GM12878 (cell line): ENCODE data around the gene AIMP2. TPM values are rescaled to one million over a fixed set of nuclear protein-coding genes. Genes with fewer than 3 reads are reported as not detected.
"Not testable (repeated sequence)": the region's sequence is repeated elsewhere in the genome, so short reads cannot be mapped to it uniquely, and the experiment has no call there.

Source experiments
- ATAC-seq: fragments of 200-7000 bp; cut with Tn5 transposase; 3 replicates; pipeline ENCODE4 v1.9.1; 2020; ENCODE audit warnings: mild to moderate bottlenecking, moderate library complexity
- BruUV-seq: library from RNA; stranded (reverse); fragments of 400-500 nt; replicated peaks from 2 replicates; lab custom pipeline; 2021; lab: Mats Ljungman, UMichigan
- CTCF ChIA-PET: fragments of 300-600 bp; sonication (Branson Sonifier 250); formaldehyde crosslinking; extraction: SDS; loops from one replicate; lab custom pipeline; 2021; ENCODE audit warnings: inconsistent platforms; lab: Yijun Ruan, JAX
- POLR2A ChIA-PET: fragments of 350-600 bp; formaldehyde crosslinking; extraction: SDS; loops from one replicate; lab custom pipeline; 2021; ENCODE audit warnings: inconsistent platforms; lab: Charles Lee
- RAD21 ChIA-PET: fragments of 300-600 bp; sonication (Branson Sonifier 250); formaldehyde crosslinking; loops from one replicate; lab custom pipeline; 2023; ENCODE audit warnings: antibody characterized with exemption; ENCODE audit not compliant: unreplicated experiment; lab: Charles Lee
- SMC1A ChIA-PET: fragments of 300-600 bp; sonication (Branson Sonifier 250); formaldehyde crosslinking; loops from one replicate; lab custom pipeline; 2023; ENCODE audit not compliant: unreplicated experiment, uncharacterized antibody; lab: Charles Lee
- DNase-seq: peaks from one replicate; pipeline ENCODE4 v3.0.0-alpha.2; 2011; ENCODE audit warnings: low read depth, low spot score
- FAIRE-seq: peaks from 3 replicates; lab custom pipeline; 2011; peaks lifted over from hg19 to GRCh38; lab: Jason Lieb, UNC
- H2AFZ ChIP-seq: 2 replicates; pipeline ENCODE4 v1.6.0; 2011; ENCODE audit warnings: low read depth, low read length, control low read depth; ENCODE audit not compliant: control insufficient read depth
- H3K27ac ChIP-seq: 2 replicates; pipeline ENCODE4 v1.5.1; 2011; ENCODE audit warnings: control low read depth; ENCODE audit not compliant: control insufficient read depth, insufficient read depth
- H3K27me3 ChIP-seq, 2 experiments: replicated peaks in 1 of 2; 2 replicates each; pipeline versions ENCODE4 v1.6.0 to v1.6.1; 2011; ENCODE audit warnings: low read length in 1 of 2; ENCODE audit not compliant: control insufficient read depth in 2 of 2, insufficient read depth in 2 of 2
- H3K36me3 ChIP-seq, 2 experiments: 2 replicates each; pipeline ENCODE4 v1.5.1; 2011; ENCODE audit warnings: low read length in 1 of 2; ENCODE audit not compliant: control insufficient read depth in 2 of 2, insufficient read depth in 2 of 2
- H3K4me1 ChIP-seq: 2 replicates; pipeline ENCODE4 v1.6.1; 2011; ENCODE audit warnings: mild to moderate bottlenecking, low read length, moderate library complexity, mixed read lengths; ENCODE audit not compliant: control insufficient read depth, insufficient read depth
- H3K4me2 ChIP-seq: 2 replicates; pipeline ENCODE4 v1.6.0; 2011; ENCODE audit warnings: control low read depth; ENCODE audit not compliant: control insufficient read depth, insufficient read depth
- H3K4me3 ChIP-seq: fragments of 200-600 bp; sonication (generic); 2 replicates; pipeline ENCODE4 v1.5.1; 2016
- H3K79me2 ChIP-seq: 2 replicates; pipeline ENCODE4 v1.6.0; 2011; ENCODE audit warnings: low read length; ENCODE audit not compliant: control insufficient read depth, insufficient read depth
- H3K9ac ChIP-seq: 2 replicates; pipeline ENCODE4 v1.8.0; 2011; ENCODE audit warnings: low read length, control low read depth, mixed read lengths; ENCODE audit not compliant: control insufficient read depth, insufficient read depth
- H3K9me3 ChIP-seq: replicated peaks from 3 replicates; pipeline ENCODE4 v1.5.1; 2011; ENCODE audit warnings: mild to moderate bottlenecking, low read length; ENCODE audit not compliant: control insufficient read depth, insufficient read depth
- H4K20me1 ChIP-seq: 2 replicates; pipeline ENCODE4 v1.6.0; 2011; ENCODE audit not compliant: control insufficient read depth, insufficient read depth
- ASH2L ChIP-seq: fragments of 300-600, 200-600 bp; sonication (generic); IDR thresholded peaks from 2 replicates; pipeline ENCODE4 v1.6.1; 2017; ENCODE audit warnings: low read depth, mild to moderate bottlenecking, borderline replicate concordance
- FOS ChIP-seq: IDR thresholded peaks from 3 replicates; pipeline ENCODE4 v1.6.1; 2011; ENCODE audit warnings: borderline replicate concordance; ENCODE audit not compliant: insufficient read length; ENCODE audit errors: extremely low read depth
- HDGF ChIP-seq: fragments of 450-650 bp; IDR thresholded peaks from 2 replicates; pipeline ENCODE4 v1.6.1; 2016; ENCODE audit warnings: antibody characterized with exemption
- MLLT1 ChIP-seq: fragments of 450-650 bp; IDR thresholded peaks from 2 replicates; pipeline ENCODE4 v1.6.1; 2016; ENCODE audit warnings: mild to moderate bottlenecking
- MXI1 ChIP-seq: fragments of 150-350 bp; IDR thresholded peaks from 2 replicates; pipeline ENCODE4 v1.6.1; 2011; ENCODE audit warnings: low read depth, mild to moderate bottlenecking, inconsistent platforms, low read length, improper control_type of control experiment
- MYC ChIP-seq: IDR thresholded peaks from 2 replicates; pipeline ENCODE4 v1.6.1; 2011; ENCODE audit warnings: mild to moderate bottlenecking, low read length, moderate library complexity, inconsistent platforms; ENCODE audit not compliant: insufficient read depth, insufficient replicate concordance, insufficient read length, severe bottlenecking
- SMAD1 ChIP-seq: fragments of 450-650 bp; IDR thresholded peaks from 2 replicates; pipeline ENCODE4 v1.6.1; 2018; ENCODE audit warnings: mild to moderate bottlenecking, low read depth; ENCODE audit not compliant: partially characterized antibody
- SRF ChIP-seq, 2 experiments: IDR thresholded peaks; 2 replicates each; pipeline ENCODE4 v1.6.1; 2011; ENCODE audit warnings: low read depth in 2 of 2, low read length in 2 of 2, mild to moderate bottlenecking in 1 of 2, moderate library complexity in 1 of 2
- TCF12 ChIP-seq: IDR thresholded peaks from 2 replicates; pipeline ENCODE4 v1.6.1; 2011; ENCODE audit warnings: low read depth, mild to moderate bottlenecking, low read length
- ZNF622 ChIP-seq: fragments of 450-650 bp; IDR thresholded peaks from 2 replicates; pipeline ENCODE4 v1.6.1; 2017; ENCODE audit warnings: mild to moderate bottlenecking, inconsistent platforms
- WGBS: methylation state at CpG from one replicate; pipeline ENCODE4 v1.1.6; 2016; ENCODE audit warnings: low lambda C conversion rate; ENCODE audit not compliant: insufficient replicate concordance, insufficient coverage; ENCODE audit errors: missing lambda C conversion rate; 5-methylcytosine and 5-hydroxymethylcytosine counted together
- in situ Hi-C: fragments of 300-500 bp; cut with MboI; formaldehyde crosslinking; loops from 9 replicates; pipeline ENCODE4 v1.14.3; 2018; ENCODE audit warnings: mixed read lengths
- intact Hi-C: fragments of 100-400 bp; cut with micrococcal nuclease; formaldehyde crosslinking; loops from one replicate; pipeline ENCODE4 v1.14.2; 2022; ENCODE audit not compliant: unreplicated experiment
- polyA plus RNA-seq, 11 experiments: library from polyadenylated mRNA; depleted of rRNA in 4 of 11; unstranded in 6 of 11; stranded (reverse) in 5 of 11; fragments of >200 nt; fragmentation: Nextera tagmentation in 4 of 11; fragmentation: Illumina TruSeq in 1 of 11; extraction: Ambion mirVana in 4 of 11; extraction: Trizol in 1 of 11; gene quantifications; 1 replicate in 1 of 11; 2 replicates in 10 of 11; pipeline versions ENCODE4 v1.2.1 to v1.2.3, GENCODE V29; 2011 to 2016; ENCODE audit warnings: inconsistent platforms in 2 of 11, missing spikeins in 2 of 11, low read depth in 1 of 11
- total RNA-seq, 4 experiments: library from RNA; depleted of rRNA in 3 of 4; stranded (reverse); fragments of >200 nt in 3 of 4; fragmentation: Illumina TruSeq in 1 of 4; extraction: Trizol in 1 of 4; gene quantifications; 2 replicates each; pipeline versions ENCODE4 v1.2.1 to v1.2.3, GENCODE V29; 2013 to 2021

The AIMP2 gene
- total and polyA plus RNA-seq, 10 of the 15 experiments (the other 5 are each of a cell fraction or from before 2014, with no cell fraction given), result 46.7 to 130 (median 70.5) TPM

- TF ChIP-seq MYC (no peak), ASH2L (no peak), SRF (IDR thresholded peaks at IDR 0.05; ENCODE audit: low read depth in 2 of 2, low read length in 2 of 2) (no peak), ZNF622 (no peak), TCF12 (no peak), MXI1 (no peak), FOS (no peak), SMAD1 (no peak)
These were observed 1.7 kb upstream of the AIMP2 start (continued) for GRCh38 chr7:6007386-6007785.

GRCh38 chr7:6007835-6008590 is 1.1 kb upstream of the AIMP2 start:
- DNase-seq, result not testable (repeated sequence)

DNA sequence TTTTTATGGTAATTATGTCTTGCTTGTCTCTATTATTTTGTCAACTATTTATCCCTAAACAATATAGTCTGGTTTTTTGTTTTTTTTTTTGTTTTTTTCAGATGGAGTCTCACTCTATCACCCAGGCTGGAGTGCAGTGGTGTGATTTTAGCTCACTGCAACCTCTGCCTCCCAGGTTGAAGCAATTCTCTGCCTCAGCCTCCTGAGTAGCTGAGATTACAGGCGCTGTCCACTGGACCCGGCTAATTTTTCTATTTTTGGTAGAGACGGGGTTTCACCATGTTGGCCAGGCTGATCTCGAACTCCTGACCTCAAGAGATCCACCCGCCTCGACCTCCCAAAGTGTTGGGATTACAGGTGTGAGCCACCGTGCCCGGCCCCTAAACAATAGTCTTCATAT is 1.3 kb downstream of the AIMP2 start:
- Histone ChIP-seq H3K4me2 (peak overlapping the region; percentile 38), H3K9ac (peak overlapping the region; percentile 90), H3K4me3 (peak overlapping the region; percentile 44; the same call in 1 of the 2 replicates), H3K79me2 (peaks cover 40% of the 10 kb centered on the region)
- RAD21 ChIA-PET, H3K27me3 ChIP-seq, H3K4me1 ChIP-seq, H4K20me1 ChIP-seq, in situ Hi-C loops, DNase-seq, H3K36me3 ChIP-seq, BruUV-seq, intact Hi-C loops, H2AFZ ChIP-seq, H3K27ac ChIP-seq, ATAC-seq, H3K9me3 ChIP-seq, FAIRE-seq: not testable (repeated sequence)
- POLR2A ChIA-PET, result interaction anchor here (1.4 kb wide), 1 partner anchor 46 kb away, joined by 5 read pairs; no protein-coding TSS in a partner anchor
- WGBS, result 66% methylated on average over 8 of the region's 8 CpGs
- SMC1A ChIA-PET, result interaction anchor here (3.5 kb wide), 1 partner anchor 96 kb away, joined by 17 read pairs; no protein-coding TSS in a partner anchor
- CTCF ChIA-PET, result interaction anchor here (1.0 to 3.5 kb wide), 3 partner anchors 16 to 245 kb away, joined by 3 to 15 read pairs (median 4); no protein-coding TSS in a partner anchor

More at GRCh38 chr7:6007835-6008590, 1.1 kb upstream of the AIMP2 start:
- H4K20me1 ChIP-seq, H3K27me3 ChIP-seq, ATAC-seq, H3K4me1 ChIP-seq, FAIRE-seq, H3K36me3 ChIP-seq, in situ Hi-C loops: not testable (repeated sequence)
- peak overlapping the region; percentile 89 for H3K27ac ChIP-seq
- H3K4me2 ChIP-seq, result peak overlapping the region; percentile 45
- POLR2A ChIA-PET, result interaction anchor here (0.8 to 1.7 kb wide), 5 partner anchors 11 to 440 kb away, joined by 3 to 9 read pairs (median 5); partner anchors contain the start of gene DAGLB
- SMC1A ChIA-PET, result interaction anchor here (0.7 to 3.5 kb wide), 4 partner anchors 11 to 100 kb away, joined by 3 to 24 read pairs (median 10); no protein-coding TSS in a partner anchor
- CTCF ChIA-PET, result interaction anchor here (0.6 to 3.5 kb wide), 8 partner anchors 10 to 342 kb away, joined by 3 to 15 read pairs (median 4); no protein-coding TSS in a partner anchor
- RAD21 ChIA-PET, result interaction anchor here (0.7 to 2.6 kb wide), 4 partner anchors 10 to 262 kb away, joined by 3 to 13 read pairs (median 6); no protein-coding TSS in a partner anchor
- H3K4me3 ChIP-seq, result peak overlapping the region; percentile 93
- peak overlapping the region; percentile 90 for H3K9ac ChIP-seq
- TF ChIP-seq HDGF (0 out of 2 replicates have a peak, but pooled peaks have one; percentile 22), MLLT1 (peak; percentile 83)
- TF ChIP-seq, all 136 proteins: peak for 2; not testable (repeated sequence) for 134
- intact Hi-C loops, result loop anchor here (2.0 to 10.0 kb wide), 2 partner anchors 99 to 437 kb away; partner anchors contain the start of gene DAGLB
- H3K79me2 ChIP-seq, result peaks cover 41% of the 10 kb centered on the region
- not testable (repeated sequence) for BruUV-seq, H2AFZ ChIP-seq, H3K9me3 ChIP-seq
- WGBS, result 1% methylated on average over 21 of the region's 27 CpGs
